ENCODE results near the gene DSCAML1.
"Not testable (repeated sequence)": the region's sequence is repeated elsewhere in the genome, so short reads cannot be mapped to it uniquely, and the experiment has no call there.

DSCAML1 gene

GRCh38 chr11:117794772-117795629 lies 2.0 kb downstream of the DSCAML1 start:
- no peak for DNase-seq

DNA sequence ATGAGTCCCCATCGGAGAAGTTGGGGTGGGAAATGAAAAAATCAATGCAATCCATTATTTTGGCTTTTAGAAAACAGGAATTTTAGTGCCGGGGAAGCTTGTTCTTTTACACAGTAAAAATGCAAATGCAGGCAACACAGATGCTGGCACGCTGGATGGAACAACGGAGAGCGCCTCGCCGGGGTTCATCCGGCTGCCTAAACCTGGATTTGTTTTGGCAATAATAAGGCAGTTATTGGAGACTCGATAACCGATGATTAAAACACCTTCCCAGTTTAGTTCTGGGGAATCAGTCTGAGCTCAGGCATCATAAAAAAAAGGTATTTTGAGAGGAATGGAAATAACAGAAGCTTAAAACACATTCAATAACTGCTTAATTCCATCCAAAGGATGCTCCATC lies 2.9 kb downstream of the DSCAML1 start:
- DNase-seq: no peak

- DNase-seq: no peak
Measured at GRCh38 chr11:117793583-117793982, 3.4 kb downstream of the DSCAML1 start.

GRCh38 chr11:117792992-117793391 lies 4.0 kb downstream of the DSCAML1 start:
- no peak for DNase-seq

- no peak for DNase-seq
Measured at GRCh38 chr11:117792241-117792640, 4.8 kb downstream of the DSCAML1 start.

DNA sequence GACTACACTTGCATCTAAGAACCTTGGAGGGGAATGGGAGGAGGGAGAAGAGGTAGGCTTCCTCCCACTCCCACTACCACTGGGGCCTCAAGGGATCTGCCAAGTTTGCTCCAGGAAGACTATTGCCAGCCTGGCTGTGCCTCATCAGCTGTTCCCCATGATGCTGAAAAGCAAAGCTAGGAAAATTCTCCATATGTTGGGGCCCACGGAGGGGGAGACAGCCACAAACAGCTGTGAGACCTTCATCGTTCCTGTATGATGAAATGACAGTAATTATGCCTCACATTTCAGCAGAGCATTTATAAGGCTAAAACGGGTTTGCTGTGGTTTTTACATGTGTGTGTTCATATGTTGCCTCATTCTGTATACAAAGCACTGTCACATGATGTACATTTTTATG lies 6.7 kb downstream of the DSCAML1 start:
- DNase-seq: no peak

DNA sequence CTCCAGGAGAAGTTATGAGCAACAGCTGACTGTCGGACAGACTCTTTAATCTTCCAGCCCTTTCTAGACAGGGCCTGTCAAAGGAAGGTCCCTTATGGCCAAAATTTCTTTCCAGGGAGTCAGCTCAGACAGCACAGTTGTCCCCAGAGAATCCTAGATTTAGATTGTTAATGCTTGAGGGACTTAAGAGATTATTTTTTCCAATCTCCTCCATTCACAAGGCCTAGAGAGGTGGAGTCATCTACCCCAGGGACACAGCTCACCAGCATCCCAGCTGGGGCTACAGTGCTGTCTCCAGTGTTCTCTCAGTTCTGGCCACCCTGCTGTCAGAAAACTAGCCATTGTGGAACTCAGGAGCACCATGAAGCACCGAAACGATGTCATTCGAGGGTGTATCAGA lies 7.8 kb downstream of the DSCAML1 start:
- DNase-seq: no peak

GRCh38 chr11:117786135-117786870 lies 10.7 kb downstream of the DSCAML1 start:
- DNase-seq: no peak

- no peak for DNase-seq
Measured at GRCh38 chr11:117782101-117782500, 14.9 kb downstream of the DSCAML1 start.

GRCh38 chr11:117781627-117782026 lies 15.4 kb downstream of the DSCAML1 start:
- no peak for DNase-seq

- DNase-seq: no peak
Measured at GRCh38 chr11:117780456-117780855, 16.6 kb downstream of the DSCAML1 start.

- no peak for DNase-seq
Measured at GRCh38 chr11:117774553-117774952, 22.5 kb downstream of the DSCAML1 start.

DNA sequence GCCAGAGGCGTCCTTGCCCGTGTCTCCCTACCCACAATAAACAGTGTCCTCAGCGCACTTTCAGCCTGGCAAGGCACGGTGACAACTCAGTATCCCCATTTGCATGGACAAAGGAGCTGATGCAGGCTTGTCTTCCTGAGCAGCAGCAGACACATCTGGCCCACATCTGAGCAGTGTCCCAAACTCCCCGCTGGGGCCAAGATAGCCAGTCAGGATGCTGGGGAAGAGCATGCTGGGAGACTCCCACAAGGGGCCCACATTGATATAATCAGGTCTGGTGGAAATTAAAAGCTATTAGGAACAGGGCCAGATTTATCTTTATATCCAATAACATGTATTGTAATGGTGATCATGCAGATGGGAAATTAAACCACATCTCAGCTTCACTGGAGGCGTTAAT lies 24.7 kb downstream of the DSCAML1 start:
- no peak for DNase-seq

DNA sequence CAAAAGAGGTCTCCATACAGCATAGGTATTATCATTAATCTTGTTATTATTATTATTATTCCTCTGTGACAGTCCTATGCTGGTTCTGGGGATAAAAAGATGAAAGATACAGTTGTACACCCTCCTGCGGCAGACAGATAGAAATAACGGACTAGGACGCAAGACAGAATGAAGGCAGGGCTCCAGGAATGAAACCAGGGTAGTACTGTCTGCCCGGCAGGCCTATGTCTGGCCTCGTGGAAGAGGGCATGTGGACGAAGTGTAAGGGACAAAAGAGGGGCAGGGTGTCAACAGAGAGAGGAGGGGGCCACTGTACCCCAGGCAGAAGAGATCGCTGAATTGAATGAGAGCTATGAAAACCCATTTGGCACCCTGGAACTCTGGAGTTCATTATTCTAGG lies 25.2 kb downstream of the DSCAML1 start:
- no peak for DNase-seq

DNA sequence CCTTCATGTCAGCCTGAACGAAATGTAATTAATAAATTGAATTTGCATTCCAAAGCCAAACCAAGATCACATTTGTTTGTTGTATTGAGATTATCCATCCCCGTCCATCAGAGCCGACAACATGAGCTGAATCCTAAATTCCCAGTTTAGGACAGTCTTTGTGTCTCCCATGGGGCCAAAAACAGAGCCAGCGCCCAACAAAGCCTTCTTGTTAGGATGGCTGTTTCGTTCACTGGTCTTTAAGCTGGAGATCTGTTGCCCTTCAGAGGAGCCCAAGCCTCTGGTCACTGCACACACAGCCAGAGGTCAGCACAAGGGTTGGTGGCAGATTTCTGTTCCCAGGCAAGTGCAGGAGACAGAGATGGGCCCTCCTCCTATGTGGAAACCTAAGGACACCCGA lies 25.8 kb downstream of the DSCAML1 start:
- DNase-seq: no peak

GRCh38 chr11:117770061-117770460 lies 27.0 kb downstream of the DSCAML1 start:
- no peak for DNase-seq

DNA sequence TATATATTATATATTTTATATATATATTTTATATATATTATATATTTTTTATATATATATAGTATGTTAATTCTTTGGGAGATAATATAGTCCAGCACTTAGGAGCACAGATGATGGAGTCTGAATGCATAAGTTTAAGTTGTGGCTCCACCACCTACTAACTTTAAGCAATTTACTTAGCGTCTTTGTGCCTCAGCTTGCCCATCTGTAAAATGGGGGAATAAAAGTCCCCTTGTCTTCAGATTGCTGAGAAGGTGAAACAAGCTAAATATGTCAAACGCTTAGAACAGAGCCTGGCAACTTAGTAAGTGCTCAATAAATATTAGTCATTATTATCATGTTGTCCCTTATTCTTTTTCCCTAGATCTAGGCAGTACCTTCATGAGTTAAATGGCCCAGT lies 27.5 kb downstream of the DSCAML1 start:
- no peak for DNase-seq

- DNase-seq: no peak
Measured at GRCh38 chr11:117768506-117768905, 28.5 kb downstream of the DSCAML1 start.

- DNase-seq: no peak
Measured at GRCh38 chr11:117767071-117767470, 29.9 kb downstream of the DSCAML1 start.

GRCh38 chr11:117766576-117766975 lies 30.4 kb downstream of the DSCAML1 start:
- no peak for DNase-seq

DNA sequence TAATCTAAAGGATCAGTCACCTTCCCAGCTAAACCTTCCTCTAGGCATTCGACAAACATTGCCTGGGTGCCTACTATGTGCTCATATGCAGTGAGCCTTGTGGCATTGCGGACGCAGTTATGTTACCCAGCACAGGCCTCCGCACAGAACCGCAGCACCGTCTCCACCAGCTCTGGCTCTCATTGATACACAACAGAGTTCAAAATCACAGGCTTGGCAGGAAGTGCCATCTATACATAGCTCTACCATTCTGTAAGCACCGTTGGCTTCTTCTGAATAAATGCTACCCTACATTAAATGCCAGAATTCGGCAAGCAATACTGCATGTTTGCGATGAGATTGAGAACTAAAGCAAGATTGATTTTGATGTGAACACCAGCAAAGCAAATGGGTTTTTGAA lies 31.0 kb downstream of the DSCAML1 start:
- DNase-seq: no peak

DNA sequence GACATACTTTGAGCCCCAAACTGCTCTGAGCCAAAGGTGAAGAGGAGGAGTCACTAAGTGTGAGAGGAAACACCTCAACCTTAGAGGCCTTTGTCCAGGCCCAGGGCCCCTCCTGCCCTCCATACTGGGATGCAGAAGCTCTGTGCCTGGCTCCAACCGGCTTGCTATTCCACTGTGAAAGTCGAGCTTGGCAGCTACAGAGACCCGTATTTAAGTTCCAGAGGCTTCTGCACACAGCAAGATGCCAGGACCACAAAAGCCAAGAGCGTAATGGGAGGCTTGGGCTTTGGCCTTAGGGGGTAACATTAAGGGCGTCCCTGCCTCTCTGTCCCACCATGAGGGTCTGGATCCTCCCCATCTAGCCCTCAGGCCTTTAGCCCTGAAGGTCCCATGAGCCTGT lies 31.9 kb downstream of the DSCAML1 start:
- DNase-seq: no peak

GRCh38 chr11:117763465-117763864 lies 33.6 kb downstream of the DSCAML1 start:
- not testable (repeated sequence) for DNase-seq

GRCh38 chr11:117761993-117762392 lies 35.0 kb downstream of the DSCAML1 start:
- DNase-seq: no peak

Measured in inflammatory macrophage (primary cell).